Neural cell (in vitro differentiated cells): ENCODE data around the gene MRPS6. TPM values are rescaled to one million over a fixed set of nuclear protein-coding genes. Genes with fewer than 3 reads are reported as not detected.

Experiments
- H2AFZ ChIP-seq: fragments of 200-600, 300-800 bp; sonication (generic), shearing (Covaris generic); 2 replicates; pipeline ENCODE4 v1.6.0; 2014; ENCODE audit warnings: low read depth, mild to moderate bottlenecking, antibody characterized with exemption, low read length, moderate library complexity
- H3F3A ChIP-seq: fragments of 200-600 bp; shearing (Covaris generic); 2 replicates; pipeline ENCODE4 v1.6.1; 2016; ENCODE audit warnings: mild to moderate bottlenecking, moderate library complexity, mixed read lengths, antibody characterized with exemption, low read length; ENCODE audit not compliant: insufficient read depth, poor library complexity, severe bottlenecking
- H3K27ac ChIP-seq: fragments of 200-600, 300-800 bp; sonication (generic), shearing (Covaris generic); 2 replicates; pipeline ENCODE4 v1.5.1; 2014; ENCODE audit warnings: mild to moderate bottlenecking, low read length, moderate library complexity
- H3K27me3 ChIP-seq: fragments of 300-800, 200-600 bp; sonication (generic), shearing (Covaris generic); 2 replicates; pipeline ENCODE4 v1.6.0; 2014; ENCODE audit warnings: mild to moderate bottlenecking, low read depth, low read length, moderate library complexity; ENCODE audit not compliant: insufficient read depth
- H3K36me3 ChIP-seq: fragments of 300-800, 200-600 bp; sonication (generic), shearing (Covaris generic); 2 replicates; pipeline ENCODE4 v1.5.1; 2014; ENCODE audit warnings: mild to moderate bottlenecking, antibody characterized with exemption, low read length, moderate library complexity; ENCODE audit not compliant: insufficient read depth
- H3K4me2 ChIP-seq: fragments of 300-800, 200-600 bp; sonication (generic), shearing (Covaris generic); 2 replicates; pipeline ENCODE4 v1.6.0; 2014; ENCODE audit warnings: mild to moderate bottlenecking, low read length
- H3K4me3 ChIP-seq: fragments of 300-800, 200-600 bp; sonication (generic), shearing (Covaris generic); 2 replicates; pipeline ENCODE4 v1.5.1; 2014; ENCODE audit warnings: mild to moderate bottlenecking, low read length, moderate library complexity
- H3K79me2 ChIP-seq: fragments of 200-600 bp; shearing (Covaris generic); replicated peaks from 2 replicates; pipeline ENCODE4 v1.6.0; 2014; ENCODE audit warnings: mild to moderate bottlenecking, low read length, moderate library complexity; ENCODE audit not compliant: insufficient read depth
- H3K9ac ChIP-seq: fragments of 300-800, 200-600 bp; sonication (generic), shearing (Covaris generic); 2 replicates; pipeline ENCODE4 v1.6.1; 2016; ENCODE audit warnings: mild to moderate bottlenecking, low read length, mixed read lengths
- H3K9me2 ChIP-seq: fragments of 200-600 bp; shearing (Covaris generic); 2 replicates; pipeline ENCODE4 v1.6.1; 2016; ENCODE audit warnings: mild to moderate bottlenecking, low read length, mixed read lengths; ENCODE audit not compliant: insufficient read depth
- H3K9me3 ChIP-seq: fragments of 200-600, 300-800 bp; sonication (generic), shearing (Covaris generic); 2 replicates; pipeline ENCODE4 v1.6.1; 2016; ENCODE audit warnings: mild to moderate bottlenecking, mixed run types, low read length, moderate library complexity, mixed read lengths
- H4K20me1 ChIP-seq: fragments of 200-600 bp; shearing (Covaris generic); 2 replicates; pipeline ENCODE4 v1.6.1; 2016; ENCODE audit warnings: mild to moderate bottlenecking, mixed run types; ENCODE audit not compliant: insufficient read depth
- CTCF ChIP-seq: fragments of 450-650 bp; IDR thresholded peaks from 2 replicates; pipeline ENCODE4 v1.5.1; 2014; ENCODE audit warnings: antibody characterized with exemption, mild to moderate bottlenecking, moderate library complexity; ENCODE audit not compliant: poor library complexity, severe bottlenecking
- EP300 ChIP-seq: fragments of 450-650 bp; conservative IDR thresholded peaks from 2 replicates; pipeline ENCODE4 v1.6.1; 2014; ENCODE audit warnings: antibody characterized with exemption, mild to moderate bottlenecking, moderate library complexity; ENCODE audit not compliant: poor library complexity, severe bottlenecking
- EZH2 ChIP-seq: fragments of 200-600, 300-800 bp; shearing (Covaris generic), sonication (generic); IDR thresholded peaks from 2 replicates; pipeline ENCODE4 v1.6.1; 2014; ENCODE audit warnings: antibody characterized with exemption, low read length, borderline replicate concordance, mild to moderate bottlenecking; ENCODE audit not compliant: insufficient read depth, poor library complexity, severe bottlenecking
- MXI1 ChIP-seq: fragments of 450-650 bp; conservative IDR thresholded peaks from 2 replicates; pipeline ENCODE4 v1.6.1; 2014; ENCODE audit warnings: antibody characterized with exemption, mild to moderate bottlenecking; ENCODE audit not compliant: poor library complexity, severe bottlenecking
- POLR2AphosphoS5 ChIP-seq: IDR thresholded peaks from 2 replicates; pipeline ENCODE4 v1.6.1; 2012
- RAD21 ChIP-seq: fragments of 450-650 bp; conservative IDR thresholded peaks from 2 replicates; pipeline ENCODE4 v1.6.1; 2014; ENCODE audit warnings: antibody characterized with exemption, mild to moderate bottlenecking, moderate library complexity
- SMC3 ChIP-seq: fragments of 450-650 bp; conservative IDR thresholded peaks from 2 replicates; pipeline ENCODE4 v1.6.1; 2014; ENCODE audit warnings: antibody characterized with exemption, mild to moderate bottlenecking, moderate library complexity; ENCODE audit not compliant: poor library complexity
- TAF1 ChIP-seq: IDR thresholded peaks from 2 replicates; pipeline ENCODE4 v1.6.1; 2012; ENCODE audit warnings: low read depth
- polyA plus RNA-seq: library from polyadenylated mRNA; depleted of rRNA; stranded (reverse); fragments of >200 nt; gene quantifications from 2 replicates; pipeline ENCODE4 v1.2.3, GENCODE V29; 2014
- TF ChIP-seq, protein P1 (sequence below): IDR thresholded peaks from 2 replicates; pipeline ENCODE4 v1.6.1; 2012; ENCODE audit warnings: borderline replicate concordance

The MRPS6 gene
- polyA plus RNA-seq, 1 donor from 2014 or later = 70.1 TPM

GRCh38 chr21:34187935-34188334, 114.6 kb downstream of the MRPS6 start:
- no peak for TF ChIP-seq TAF1
- TF ChIP-seq EZH2 = no peak
- TF ChIP-seq CTCF = no peak
- TF ChIP-seq MXI1 = no peak
- TF ChIP-seq EP300 = no peak
- TF ChIP-seq, protein P1, sequence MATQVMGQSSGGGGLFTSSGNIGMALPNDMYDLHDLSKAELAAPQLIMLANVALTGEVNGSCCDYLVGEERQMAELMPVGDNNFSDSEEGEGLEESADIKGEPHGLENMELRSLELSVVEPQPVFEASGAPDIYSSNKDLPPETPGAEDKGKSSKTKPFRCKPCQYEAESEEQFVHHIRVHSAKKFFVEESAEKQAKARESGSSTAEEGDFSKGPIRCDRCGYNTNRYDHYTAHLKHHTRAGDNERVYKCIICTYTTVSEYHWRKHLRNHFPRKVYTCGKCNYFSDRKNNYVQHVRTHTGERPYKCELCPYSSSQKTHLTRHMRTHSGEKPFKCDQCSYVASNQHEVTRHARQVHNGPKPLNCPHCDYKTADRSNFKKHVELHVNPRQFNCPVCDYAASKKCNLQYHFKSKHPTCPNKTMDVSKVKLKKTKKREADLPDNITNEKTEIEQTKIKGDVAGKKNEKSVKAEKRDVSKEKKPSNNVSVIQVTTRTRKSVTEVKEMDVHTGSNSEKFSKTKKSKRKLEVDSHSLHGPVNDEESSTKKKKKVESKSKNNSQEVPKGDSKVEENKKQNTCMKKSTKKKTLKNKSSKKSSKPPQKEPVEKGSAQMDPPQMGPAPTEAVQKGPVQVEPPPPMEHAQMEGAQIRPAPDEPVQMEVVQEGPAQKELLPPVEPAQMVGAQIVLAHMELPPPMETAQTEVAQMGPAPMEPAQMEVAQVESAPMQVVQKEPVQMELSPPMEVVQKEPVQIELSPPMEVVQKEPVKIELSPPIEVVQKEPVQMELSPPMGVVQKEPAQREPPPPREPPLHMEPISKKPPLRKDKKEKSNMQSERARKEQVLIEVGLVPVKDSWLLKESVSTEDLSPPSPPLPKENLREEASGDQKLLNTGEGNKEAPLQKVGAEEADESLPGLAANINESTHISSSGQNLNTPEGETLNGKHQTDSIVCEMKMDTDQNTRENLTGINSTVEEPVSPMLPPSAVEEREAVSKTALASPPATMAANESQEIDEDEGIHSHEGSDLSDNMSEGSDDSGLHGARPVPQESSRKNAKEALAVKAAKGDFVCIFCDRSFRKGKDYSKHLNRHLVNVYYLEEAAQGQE = no peak
- no peak for TF ChIP-seq POLR2AphosphoS5
- TF ChIP-seq SMC3 = no peak
- TF ChIP-seq RAD21 = no peak
- Histone ChIP-seq H3K9ac (no peak overlapping the region), H3K36me3 (no peaks in the 10 kb centered on the region), H3F3A (no peaks in the 10 kb centered on the region), H2AFZ (no peak overlapping the region), H3K27me3 (no peaks in the 10 kb centered on the region), H4K20me1 (no peaks in the 10 kb centered on the region), H3K27ac (no peak overlapping the region), H3K4me2 (no peak overlapping the region), H3K9me3 (peaks cover 4% of the 10 kb centered on the region), H3K79me2 (no peaks in the 10 kb centered on the region), H3K9me2 (no peaks in the 10 kb centered on the region), H3K4me3 (no peak overlapping the region)

- Histone ChIP-seq H4K20me1 (no peaks in the 10 kb centered on the region), H3K36me3 (no peaks in the 10 kb centered on the region), H3K4me2 (no peak overlapping the region), H3K4me3 (no peak overlapping the region), H3K9ac (no peak overlapping the region), H3K9me3 (peaks cover 4% of the 10 kb centered on the region), H3K79me2 (no peaks in the 10 kb centered on the region), H3K9me2 (no peaks in the 10 kb centered on the region), H3K27ac (no peak overlapping the region), H3F3A (no peaks in the 10 kb centered on the region), H3K27me3 (no peaks in the 10 kb centered on the region), H2AFZ (no peak overlapping the region)
- no peak for TF ChIP-seq EZH2
- no peak for TF ChIP-seq POLR2AphosphoS5
- no peak for TF ChIP-seq RAD21
- no peak for TF ChIP-seq TAF1
- no peak for TF ChIP-seq EP300
- TF ChIP-seq CTCF = no peak
- TF ChIP-seq SMC3 = no peak
- TF ChIP-seq MXI1 = no peak
Observed at GRCh38 chr21:34189506-34189905, 116.1 kb downstream of the MRPS6 start.
